ENCODE results near the gene ADRA1B.

The ADRA1B gene

GRCh38 chr5:159915904-159916840, at the start of gene ADRA1B:
Gene ADRA1B, plus strand, starts transcription at chr5:159916482. Its CDS starts 424 bp downstream, at chr5:159916906.
- peak; percentile 11 for DNase-seq (ENCODE audit: low read depth)

DNA sequence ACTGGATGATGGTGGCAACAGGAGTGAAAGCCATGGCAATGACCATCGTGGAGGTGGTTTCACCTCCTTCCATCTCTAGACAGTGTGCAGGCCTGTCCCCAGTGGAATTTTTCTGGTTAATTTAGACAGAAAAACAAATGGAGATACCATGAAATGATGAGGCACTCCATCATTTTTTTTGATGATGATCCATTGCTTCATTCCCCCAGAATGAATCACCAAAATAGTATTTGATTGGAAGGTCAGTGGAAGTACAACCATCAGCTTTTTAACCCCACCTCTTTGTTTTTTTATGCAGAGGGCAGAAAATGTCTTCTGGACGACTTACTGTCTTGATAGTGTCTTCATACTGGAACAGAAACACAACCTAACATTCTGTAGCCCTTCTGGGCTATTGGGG, 42.6 kb upstream of the ADRA1B start:
- no peak for DNase-seq (ENCODE audit: low read depth)

DNA sequence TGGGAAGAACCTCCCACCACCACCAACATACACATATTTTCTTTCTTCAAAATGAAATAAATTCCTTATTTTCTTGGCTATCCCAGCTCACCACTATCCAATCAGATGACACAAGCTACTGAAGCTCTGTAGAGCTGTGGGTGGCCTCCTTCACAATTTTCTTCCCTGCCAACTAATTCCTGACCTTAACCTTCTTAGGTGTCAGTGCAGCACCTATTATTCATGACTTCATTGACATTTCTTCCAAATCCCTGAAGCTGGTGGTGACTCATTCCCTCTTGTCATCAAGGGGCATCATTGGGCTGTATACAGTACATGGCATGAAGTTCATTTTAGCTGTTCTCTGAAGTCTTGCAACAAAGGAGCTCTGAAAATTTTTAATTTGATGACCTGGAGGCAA, 42.0 kb upstream of the ADRA1B start:
- no peak for DNase-seq (ENCODE audit: low read depth)

DNA sequence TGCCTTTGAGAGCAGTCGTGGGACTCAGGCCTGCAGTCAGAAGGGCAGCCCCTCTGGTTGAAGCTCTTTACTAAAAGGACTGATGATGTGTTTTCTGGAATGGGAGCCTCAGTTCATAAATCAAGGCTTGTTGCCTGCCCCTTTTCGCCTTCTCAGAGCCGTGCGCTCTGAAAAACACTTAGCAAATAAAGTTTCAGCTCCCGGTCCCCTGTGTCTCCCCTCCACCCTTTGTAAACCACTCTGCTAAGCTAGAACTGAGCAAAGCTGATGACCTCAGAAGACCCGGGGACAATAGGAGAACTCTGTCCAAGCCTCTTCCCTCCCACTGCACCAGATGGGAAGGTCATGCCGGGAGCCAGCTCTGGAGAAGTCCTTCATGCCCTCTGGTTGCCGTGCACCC, 39.3 kb upstream of the ADRA1B start:
- DNase-seq (ENCODE audit: low read depth) = no peak

DNA sequence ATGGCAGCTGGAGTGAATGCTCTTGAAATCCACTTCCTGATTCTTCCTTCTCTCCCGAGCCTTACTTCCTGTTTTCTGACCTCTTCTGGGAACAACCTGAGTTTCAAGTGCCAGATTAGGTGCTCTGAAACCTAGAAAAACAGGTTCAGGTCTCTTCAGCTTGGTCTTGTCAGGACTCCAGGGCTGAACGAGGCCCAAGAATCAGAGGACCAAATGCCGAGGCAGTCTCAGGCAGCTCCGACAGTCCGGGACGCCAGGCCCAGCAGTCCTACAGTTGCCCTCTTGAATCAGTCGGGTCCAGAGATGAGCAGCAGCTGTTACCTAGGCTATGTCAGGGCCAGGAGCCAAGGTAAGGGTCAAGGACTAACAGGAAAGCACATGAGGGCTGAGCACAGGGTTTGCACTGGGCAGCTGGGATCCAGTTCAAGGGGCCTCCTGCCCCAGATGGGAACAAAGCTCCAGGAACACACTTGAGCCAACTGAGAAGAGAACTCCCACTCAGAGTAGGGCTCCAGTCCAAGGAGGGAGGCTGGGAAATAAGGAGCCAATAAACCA, 38.3 kb upstream of the ADRA1B start:
- no peak for DNase-seq (ENCODE audit: low read depth)

DNA sequence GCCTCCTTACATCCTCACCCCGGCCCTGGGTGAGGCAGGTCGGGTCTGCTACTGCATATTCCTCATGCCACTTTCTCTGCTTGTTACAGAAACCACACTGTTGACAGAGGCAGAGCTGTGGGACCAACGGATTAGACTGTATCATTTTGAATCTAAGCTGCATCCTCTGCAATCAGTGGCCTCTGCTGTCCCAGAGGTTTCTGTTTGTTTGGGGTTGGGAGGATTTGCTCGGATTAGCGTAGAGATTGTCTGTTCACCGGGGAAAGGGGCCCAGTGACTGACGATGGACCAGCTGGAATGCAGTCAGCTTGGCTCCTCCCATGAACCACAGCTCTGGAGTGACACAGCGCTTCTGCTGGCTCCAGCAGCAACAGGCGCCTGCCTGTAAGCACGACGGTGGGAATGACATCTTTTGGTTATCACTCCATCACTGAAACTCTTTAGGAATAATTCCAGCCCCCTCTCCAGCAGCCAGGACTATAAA, 37.3 kb upstream of the ADRA1B start:
- no peak for DNase-seq (ENCODE audit: low read depth)

DNA sequence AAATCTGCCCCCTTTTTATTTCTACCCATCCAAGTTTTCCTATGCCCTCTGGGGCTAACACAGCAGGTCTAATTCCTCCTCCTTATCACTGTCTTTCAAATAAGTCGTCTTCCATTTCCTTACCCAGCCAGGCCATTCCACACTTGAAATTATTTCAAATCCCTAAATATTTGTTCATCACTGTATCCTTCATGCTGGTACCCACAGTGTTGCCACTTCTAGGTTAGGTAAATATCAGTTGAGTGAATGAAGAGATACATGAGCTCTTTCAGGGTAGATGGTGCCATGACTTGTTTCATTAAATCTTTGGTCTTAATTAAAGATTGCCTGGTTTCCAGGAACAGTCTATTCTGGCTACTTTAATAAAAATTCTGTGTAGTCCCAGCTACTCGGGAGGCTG, 35.6 kb upstream of the ADRA1B start:
- DNase-seq (ENCODE audit: low read depth) = no peak

GRCh38 chr5:159881967-159882366, 34.3 kb upstream of the ADRA1B start:
- DNase-seq (ENCODE audit: low read depth) = no peak

GRCh38 chr5:159883522-159883950, 32.7 kb upstream of the ADRA1B start:
- DNase-seq (ENCODE audit: low read depth) = no peak

DNA sequence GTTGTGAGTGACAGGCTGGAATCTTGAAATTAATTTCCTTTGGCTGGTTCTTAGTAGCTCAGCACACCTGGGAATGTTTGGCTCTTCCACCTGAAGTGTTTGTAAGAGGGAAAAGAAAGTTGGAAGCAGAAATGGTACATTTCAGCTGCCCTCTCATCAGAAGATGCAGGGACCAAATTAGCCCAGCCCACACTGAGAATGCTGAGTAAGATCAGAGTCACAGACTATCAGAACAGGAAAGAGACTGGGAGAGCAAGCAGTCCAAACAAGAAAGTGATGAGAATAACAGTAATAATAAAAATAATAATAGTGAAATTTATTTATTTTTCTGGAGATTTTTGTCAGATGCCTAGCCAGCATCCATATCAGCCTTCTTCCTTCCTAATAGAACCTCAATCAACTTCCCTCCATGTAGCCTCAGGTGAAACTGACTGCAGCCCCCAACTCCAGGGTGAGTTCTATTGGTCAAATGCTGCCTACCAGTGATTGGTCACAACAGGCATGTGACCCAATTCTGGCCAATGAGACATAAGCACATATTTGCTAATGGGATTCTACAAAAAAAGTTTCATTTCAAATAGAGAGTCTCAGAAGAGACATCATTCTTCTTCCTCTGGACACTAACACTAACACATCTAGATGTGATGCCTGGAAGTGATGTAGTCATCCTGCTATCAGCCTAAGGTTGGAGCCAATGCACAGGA, 31.2 kb upstream of the ADRA1B start:
- no peak for DNase-seq (ENCODE audit: low read depth)

GRCh38 chr5:159886296-159886695, 30.0 kb upstream of the ADRA1B start:
- no peak for DNase-seq (ENCODE audit: low read depth)

GRCh38 chr5:159887050-159887449, 29.2 kb upstream of the ADRA1B start:
- DNase-seq (ENCODE audit: low read depth) = no peak

GRCh38 chr5:159888860-159889259, 27.4 kb upstream of the ADRA1B start:
- no peak for DNase-seq (ENCODE audit: low read depth)

DNA sequence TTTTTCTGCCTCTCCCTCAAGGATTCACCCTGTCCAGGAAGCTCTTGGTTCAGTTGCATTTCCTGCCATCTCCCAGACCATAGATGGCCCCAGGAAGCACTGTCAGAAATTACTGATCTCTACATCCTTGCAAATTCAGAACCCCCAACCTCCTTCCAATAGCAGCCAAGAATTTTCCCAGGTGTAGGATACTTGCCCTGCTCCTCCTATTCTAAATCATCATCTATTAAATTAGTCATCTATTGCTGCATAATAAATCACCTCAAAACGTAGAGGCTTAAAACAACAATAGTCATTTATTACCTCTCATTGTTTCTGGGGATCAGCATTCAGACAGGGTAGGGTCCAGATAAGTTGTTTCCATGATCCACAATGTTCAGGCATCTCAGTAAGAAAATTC, 26.1 kb upstream of the ADRA1B start:
- DNase-seq (ENCODE audit: low read depth) = no peak

GRCh38 chr5:159891371-159891770, 24.9 kb upstream of the ADRA1B start:
- no peak for DNase-seq (ENCODE audit: low read depth)

DNA sequence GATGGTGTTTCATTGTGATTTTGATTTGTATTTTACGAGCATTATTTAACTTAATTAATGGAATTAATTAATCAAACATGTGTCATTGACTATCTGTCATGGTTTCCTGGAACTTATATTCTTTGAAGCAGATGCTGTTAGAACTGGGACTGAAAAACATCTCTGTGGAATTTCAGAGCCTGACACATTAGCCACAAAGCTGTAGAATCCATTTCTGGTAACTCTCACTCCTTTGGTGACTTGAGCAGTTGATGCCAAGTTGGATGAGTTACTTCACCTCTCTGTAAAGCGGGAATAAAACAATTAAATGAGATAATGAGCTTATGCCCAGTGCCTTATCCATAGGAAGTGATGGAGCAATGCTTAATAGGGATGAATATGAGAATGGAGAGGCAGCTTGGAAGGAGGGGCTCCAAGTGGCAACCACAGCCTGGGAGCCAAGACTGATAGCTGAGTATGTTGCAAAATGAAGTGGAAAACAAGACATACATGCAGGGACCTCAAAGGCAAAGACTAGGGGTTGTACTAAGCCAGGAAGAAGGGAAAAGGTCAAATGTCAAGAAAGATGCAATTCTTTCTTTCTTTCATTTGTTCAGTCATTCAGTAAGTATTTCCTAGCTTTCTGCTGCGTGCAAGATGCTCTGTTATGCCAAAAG, 23.1 kb upstream of the ADRA1B start:
- no peak for DNase-seq (ENCODE audit: low read depth)

DNA sequence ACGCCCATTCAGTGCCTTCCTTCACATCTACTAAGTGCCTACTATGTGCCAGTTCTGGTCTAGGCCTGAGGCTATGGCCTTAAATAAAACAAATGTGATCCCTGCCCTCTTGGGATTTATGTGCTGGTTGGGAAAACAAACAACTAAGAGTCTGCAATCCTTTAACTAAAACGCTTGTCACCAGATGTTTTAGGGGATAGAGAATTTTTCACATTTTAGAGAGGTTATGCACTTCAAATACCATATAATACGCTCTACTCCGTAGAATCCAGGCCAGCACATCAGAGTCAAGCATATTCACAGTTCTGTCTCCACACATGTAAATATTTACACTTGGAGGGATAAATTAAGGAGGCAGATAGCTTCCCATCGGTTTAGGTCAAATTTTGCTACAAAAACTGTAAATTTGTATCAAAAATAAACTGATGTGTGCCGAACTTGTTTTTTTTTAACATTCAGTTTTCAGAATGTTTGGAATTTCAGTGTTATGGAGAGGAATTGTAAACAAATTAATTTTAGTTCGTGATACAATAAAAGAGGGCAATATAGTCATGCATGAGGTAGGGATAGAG, 22.0 kb upstream of the ADRA1B start:
- no peak for DNase-seq (ENCODE audit: low read depth)

GRCh38 chr5:159897786-159898393, 18.4 kb upstream of the ADRA1B start:
- no peak for DNase-seq (ENCODE audit: low read depth)

- no peak for DNase-seq (ENCODE audit: low read depth)
These were observed 16.9 kb upstream of the ADRA1B start for GRCh38 chr5:159899067-159900049.

- no peak for DNase-seq (ENCODE audit: low read depth)
These were observed 15.0 kb upstream of the ADRA1B start for GRCh38 chr5:159901308-159901707.

All from stimulated activated CD8-positive, alpha-beta memory T cell treated with anti-CD3 and anti-CD28 coated beads, Interleukin-12 subunit alpha, Interleukin-12 subunit beta, amount 100 ng/mL, for 1 hour (primary cell).